Tibial artery (tissue), 4 donors: Measurements from ENCODE around the gene LRRC26.

ENCODE experiments used
- DNase-seq, 2 donors: peaks; one replicate each; pipeline ENCODE4 v3.0.0-alpha.2; 2019
- H3K27ac ChIP-seq, 2 donors: fragments of 200-600 bp; sonication (generic) in 1 of 2; 1 replicate in 1 of 2; 2 replicates in 1 of 2; pipeline ENCODE4 v1.5.1; 2018 to 2019; ENCODE audit warnings: mild to moderate bottlenecking in 1 of 2
- H3K27me3 ChIP-seq, 2 donors: fragments of 200-600 bp; sonication (generic) in 1 of 2; one replicate each; pipeline versions ENCODE4 v1.5.1 to v1.6.0; 2016 to 2019
- H3K36me3 ChIP-seq, 3 donors: fragments of 200-600 bp; sonication (generic) in 2 of 3; one replicate each; pipeline ENCODE4 v1.5.1; 2016 to 2019; ENCODE audit warnings: mild to moderate bottlenecking in 2 of 3
- H3K4me1 ChIP-seq, 4 donors: fragments of 200-600 bp; sonication (generic) in 2 of 4; 1 replicate in 3 of 4; 2 replicates in 1 of 4; pipeline ENCODE4 v1.5.1; 2016 to 2019
- H3K4me3 ChIP-seq, 2 donors: fragments of 200-600 bp; sonication (generic) in 1 of 2; 1 replicate in 1 of 2; 2 replicates in 1 of 2; pipeline ENCODE4 v1.5.1; 2018 to 2019; ENCODE audit warnings: mild to moderate bottlenecking in 2 of 2
- H3K9me3 ChIP-seq, 3 donors: fragments of 200-600 bp; sonication (generic) in 1 of 3; one replicate each; pipeline ENCODE4 v1.5.1; 2016 to 2019
- intact Hi-C: fragments of 100-400 bp; cut with DNase I; formaldehyde crosslinking; loops from one replicate; pipeline ENCODE4 v1.15.0; 2023; ENCODE audit warnings: low total_unique reads
- TF ChIP-seq, protein P1 (sequence below), 2 experiments: fragments of 200-600 bp in 1 of 2; fragments of 450-650 bp in 1 of 2; IDR thresholded peaks; one replicate each; pipeline ENCODE4 v1.5.1; 2017 to 2019; ENCODE audit warnings: antibody characterized with exemption in 2 of 2, mild to moderate bottlenecking in 1 of 2, moderate library complexity in 1 of 2

LRRC26 gene

DNA sequence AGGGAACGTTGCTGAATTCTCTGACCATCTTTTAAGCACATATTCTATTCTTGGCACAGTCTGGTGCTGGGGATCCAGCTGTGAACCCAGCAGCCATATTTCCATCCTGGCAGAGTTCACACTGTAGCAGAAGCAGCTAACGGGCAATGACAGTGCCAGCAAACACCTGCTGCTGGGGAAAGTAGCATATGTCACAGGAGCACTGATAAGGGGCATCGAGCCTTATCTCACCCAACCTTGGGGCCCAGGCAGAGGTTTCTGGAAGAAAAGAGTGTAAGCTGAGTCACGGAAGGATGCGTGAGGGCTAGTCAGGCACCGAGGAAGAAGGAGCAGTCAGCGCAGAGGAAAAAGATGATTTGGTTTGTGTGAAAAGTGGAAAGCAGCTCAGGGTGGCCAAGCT, 36.8 kb upstream of the LRRC26 start:
- peaks cover 0 to 24% (median 0%) of the 10 kb centered on the region in 3 donors for H3K36me3 ChIP-seq
- H3K9me3 ChIP-seq: no peaks in the 10 kb centered on the region
- peak overlapping the region; percentile 97 for H3K4me3 ChIP-seq
- H3K27ac ChIP-seq: no peak overlapping the region
- H3K4me1 ChIP-seq: peaks cover 0 to 51% (median 38%) of the 10 kb centered on the region in 4 donors
- TF ChIP-seq, protein P1, sequence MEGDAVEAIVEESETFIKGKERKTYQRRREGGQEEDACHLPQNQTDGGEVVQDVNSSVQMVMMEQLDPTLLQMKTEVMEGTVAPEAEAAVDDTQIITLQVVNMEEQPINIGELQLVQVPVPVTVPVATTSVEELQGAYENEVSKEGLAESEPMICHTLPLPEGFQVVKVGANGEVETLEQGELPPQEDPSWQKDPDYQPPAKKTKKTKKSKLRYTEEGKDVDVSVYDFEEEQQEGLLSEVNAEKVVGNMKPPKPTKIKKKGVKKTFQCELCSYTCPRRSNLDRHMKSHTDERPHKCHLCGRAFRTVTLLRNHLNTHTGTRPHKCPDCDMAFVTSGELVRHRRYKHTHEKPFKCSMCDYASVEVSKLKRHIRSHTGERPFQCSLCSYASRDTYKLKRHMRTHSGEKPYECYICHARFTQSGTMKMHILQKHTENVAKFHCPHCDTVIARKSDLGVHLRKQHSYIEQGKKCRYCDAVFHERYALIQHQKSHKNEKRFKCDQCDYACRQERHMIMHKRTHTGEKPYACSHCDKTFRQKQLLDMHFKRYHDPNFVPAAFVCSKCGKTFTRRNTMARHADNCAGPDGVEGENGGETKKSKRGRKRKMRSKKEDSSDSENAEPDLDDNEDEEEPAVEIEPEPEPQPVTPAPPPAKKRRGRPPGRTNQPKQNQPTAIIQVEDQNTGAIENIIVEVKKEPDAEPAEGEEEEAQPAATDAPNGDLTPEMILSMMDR (IDR thresholded peaks at IDR 0.05): no peak
- DNase-seq: no peak
- no peaks in the 10 kb centered on the region for H3K27me3 ChIP-seq
- intact Hi-C loops: no loop called here

DNA sequence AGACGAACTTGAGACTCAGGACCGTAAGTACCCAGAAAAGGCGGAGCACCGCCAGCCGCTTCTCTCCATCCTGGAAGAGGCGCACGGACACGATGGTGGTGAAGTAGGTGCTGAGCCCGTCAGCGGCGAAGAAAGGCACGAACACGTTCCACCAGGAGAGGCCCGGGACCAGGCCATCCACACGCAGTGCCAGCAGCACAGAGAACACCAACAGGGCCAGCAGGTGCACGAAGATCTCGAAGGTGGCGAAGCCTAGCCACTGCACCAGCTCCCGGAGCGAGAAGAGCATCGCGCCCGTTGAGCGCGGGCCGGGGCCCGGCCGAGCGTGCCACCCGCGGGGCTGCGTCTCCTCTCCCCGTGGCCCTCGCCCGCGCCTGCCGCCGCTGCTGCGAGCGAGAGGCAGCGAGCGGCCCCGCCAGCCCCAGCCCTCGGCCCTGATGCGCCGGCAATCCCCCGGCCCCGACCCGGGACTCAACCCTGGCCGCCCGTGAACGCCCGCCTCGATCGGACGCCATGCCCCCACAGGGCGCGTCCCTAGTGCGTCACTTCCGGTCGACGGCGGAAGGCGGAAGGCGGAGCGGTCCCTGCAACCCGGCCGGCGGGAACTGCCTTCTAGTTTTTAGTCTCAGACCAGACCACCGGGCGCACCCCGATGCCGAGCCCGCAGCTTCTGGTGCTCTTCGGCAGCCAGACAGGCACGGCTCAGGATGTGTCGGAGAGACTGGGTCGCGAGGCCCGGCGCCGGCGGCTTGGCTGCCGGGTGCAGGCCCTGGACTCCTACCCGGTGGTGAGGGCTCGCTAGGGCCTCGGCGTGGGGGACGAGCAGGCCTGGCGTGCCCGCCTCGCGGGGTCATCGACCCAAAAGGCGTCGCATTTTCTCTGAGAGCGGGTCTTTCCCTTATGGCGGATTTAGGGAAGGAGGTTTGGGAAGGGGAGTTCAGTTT, 35.5 kb upstream of the LRRC26 start, which contains the start of the genes NDOR1 and TMEM203:
TSS of gene NDOR1 (plus strand) at position 575 of the 944 bp plus-strand sequence. CDS start at position 653, 78 bp downstream.
TSS of gene TMEM203 (minus strand) at position 523 of the 944 bp plus-strand sequence. CDS start at position 289, 234 bp downstream.
- peak; percentile 86 to 93 for DNase-seq
- Histone ChIP-seq H3K9me3 (no peaks in the 10 kb centered on the region), H3K36me3 (peaks cover 0 to 20% (median 0%) of the 10 kb centered on the region in 3 donors), H3K27ac (peak within 1 kb of the TSS; percentile 82 to 89), H3K4me3 (peak within 1 kb of the TSS; percentile 97), H3K4me1 (peaks cover 0 to 57% (median 44%) of the 10 kb centered on the region in 4 donors), H3K27me3 (no peaks in the 10 kb centered on the region)
- TF ChIP-seq, protein P1 (IDR thresholded peaks at IDR 0.05): no peak
- intact Hi-C loops: no loop called here

DNA sequence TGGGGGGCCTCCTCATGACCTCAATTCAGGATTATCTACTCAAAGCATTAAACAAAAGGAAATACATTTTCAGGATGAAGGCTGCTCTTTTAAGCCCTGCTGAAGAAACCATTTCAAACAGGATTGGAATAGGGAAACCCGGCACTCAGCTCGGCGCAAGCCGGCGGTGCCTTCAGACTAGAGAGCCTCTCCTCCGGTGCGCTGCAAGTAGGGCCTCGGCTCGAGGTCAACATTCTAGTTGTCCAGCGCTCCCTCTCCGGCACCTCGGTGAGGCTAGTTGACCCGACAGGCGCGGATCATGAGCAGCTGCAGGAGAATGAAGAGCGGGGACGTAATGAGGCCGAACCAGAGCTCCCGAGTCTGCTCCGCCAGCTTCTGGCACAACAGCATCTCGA, 34.9 kb upstream of the LRRC26 start:
- H3K4me3 ChIP-seq: peak overlapping the region; percentile 97
- H3K9me3 ChIP-seq: no peaks in the 10 kb centered on the region
- peak overlapping the region; percentile 82 to 89 for H3K27ac ChIP-seq
- no peak for DNase-seq
- intact Hi-C loops: no loop called here
- H3K36me3 ChIP-seq: peaks cover 0 to 14% (median 0%) of the 10 kb centered on the region in 3 donors
- TF ChIP-seq, protein P1 (IDR thresholded peaks at IDR 0.05): no peak
- no peaks in the 10 kb centered on the region for H3K27me3 ChIP-seq
- H3K4me1 ChIP-seq: peaks cover 0 to 59% (median 45%) of the 10 kb centered on the region in 4 donors

GRCh38 chr9:137202966-137203365, 33.1 kb upstream of the LRRC26 start:
- TF ChIP-seq, protein P1 (IDR thresholded peaks at IDR 0.05): no peak
- Histone ChIP-seq H3K4me1 (peaks cover 4 to 76% (median 62%) of the 10 kb centered on the region in 4 donors), H3K27ac (no peak overlapping the region), H3K9me3 (no peaks in the 10 kb centered on the region), H3K4me3 (no peak overlapping the region), H3K36me3 (peaks cover 0 to 4% (median 0%) of the 10 kb centered on the region in 3 donors), H3K27me3 (no peaks in the 10 kb centered on the region)
- intact Hi-C loops: no loop called here
- no peak for DNase-seq

DNA sequence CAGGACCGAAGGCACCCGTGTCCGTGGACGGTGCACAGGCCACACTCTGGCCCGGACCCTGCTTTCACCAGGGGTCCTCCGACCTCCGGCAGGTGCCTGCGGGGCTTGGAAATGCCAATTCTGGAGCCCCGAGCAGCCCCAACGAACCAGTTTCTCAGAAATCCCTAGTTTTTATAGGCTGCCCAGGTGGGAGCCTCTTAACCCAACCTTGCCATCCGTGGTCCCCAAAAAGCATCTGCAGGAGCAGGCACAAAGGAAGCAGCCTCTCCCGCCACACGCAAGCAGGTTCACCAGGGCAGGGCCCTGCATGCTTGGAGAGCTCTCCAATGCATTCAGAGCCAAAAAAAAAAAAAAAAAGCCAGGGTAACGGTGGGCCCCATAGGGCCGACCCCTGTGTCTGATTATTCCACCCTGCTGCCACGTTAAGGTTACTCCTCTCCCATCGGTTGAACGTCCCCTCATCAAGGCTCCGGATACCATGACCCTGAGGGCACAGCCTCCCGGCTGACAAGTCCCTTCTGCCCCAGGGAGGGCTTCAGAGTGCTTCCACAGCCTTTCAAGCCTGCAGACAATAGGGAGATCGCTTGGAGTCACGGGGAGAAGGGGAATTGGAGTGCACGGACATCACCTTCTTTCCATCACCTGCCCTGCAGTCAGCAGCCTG, 31.5 kb upstream of the LRRC26 start:
- Histone ChIP-seq H3K4me1 (peaks cover 4 to 78% (median 59%) of the 10 kb centered on the region in 4 donors), H3K27me3 (no peaks in the 10 kb centered on the region), H3K27ac (peak overlapping the region; percentile 73 to 86), H3K9me3 (no peaks in the 10 kb centered on the region), H3K4me3 (peak overlapping the region; percentile 57 to 62), H3K36me3 (no peaks in the 10 kb centered on the region)
- TF ChIP-seq, protein P1 (IDR thresholded peaks at IDR 0.05): no peak
- intact Hi-C loops: no loop called here
- DNase-seq: no peak
